K562 (cell line): ENCODE data around the gene FRRS1. TPM values are rescaled to one million over a fixed set of nuclear protein-coding genes. Genes with fewer than 3 reads are reported as not detected.

Experiments
- BRCA1 ChIP-seq, 2 experiments: fragments of 450-650 bp in 1 of 2; sonication (generic) in 1 of 2; formaldehyde crosslinking in 1 of 2; IDR thresholded peaks; 2 replicates each; pipeline versions ENCODE4 v1.5.0 to v1.6.1; 2017 to 2020; ENCODE audit warnings: mild to moderate bottlenecking in 1 of 2, missing genetic modification reagents in 1 of 2
- DIDO1 ChIP-seq: fragments of 450-650 bp; IDR thresholded peaks from 2 replicates; pipeline ENCODE4 v1.6.1; 2016; ENCODE audit warnings: low read depth, missing biosample characterization, missing genetic modification characterization
- ELF2 ChIP-seq: fragments of 250-450 bp; sonication (Bioruptor Pico); IDR thresholded peaks from 2 replicates; pipeline ENCODE4 v1.5.0; 2021; ENCODE audit warnings: mild to moderate bottlenecking
- EP300 ChIP-seq: IDR thresholded peaks from 2 replicates; pipeline ENCODE4 v1.6.1; 2012; ENCODE audit warnings: low read length, improper control_type of control experiment
- HDAC1 ChIP-seq, 2 experiments: fragments of 450-650 bp; IDR thresholded peaks; 2 replicates each; pipeline ENCODE4 v1.6.1; 2016 to 2017; ENCODE audit warnings: inconsistent platforms in 1 of 2, mild to moderate bottlenecking in 1 of 2, moderate library complexity in 1 of 2
- JUN ChIP-seq, 2 experiments: sonication (generic) in 1 of 2; formaldehyde crosslinking in 1 of 2; IDR thresholded peaks; 2 replicates each; pipeline versions ENCODE4 v1.6.1 to v1.8.0; 2012 to 2022; ENCODE audit warnings: borderline replicate concordance in 2 of 2, mild to moderate bottlenecking in 2 of 2, improper control_type of control experiment in 1 of 2, low read depth in 1 of 2, low read length in 1 of 2, missing genetic modification reagents in 1 of 2
- MAZ ChIP-seq, 2 experiments: fragments of 450-650 bp in 1 of 2; sonication (generic) in 1 of 2; formaldehyde crosslinking; IDR thresholded peaks in 1 of 2; conservative IDR thresholded peaks in 1 of 2; 2 replicates each; pipeline versions ENCODE4 v1.4.0 to v1.5.0; 2020; ENCODE audit warnings: mild to moderate bottlenecking in 1 of 2, missing genetic modification reagents in 1 of 2
- MECOM ChIP-seq: fragments of 250-450 bp; sonication (Bioruptor Pico); IDR thresholded peaks from 2 replicates; pipeline ENCODE4 v1.8.0; 2022; ENCODE audit warnings: inconsistent platforms
- MEF2A ChIP-seq: IDR thresholded peaks from 2 replicates; pipeline ENCODE4 v1.6.1; 2011; ENCODE audit warnings: low read depth, mild to moderate bottlenecking, low read length, moderate library complexity; ENCODE audit not compliant: control insufficient read depth
- MYNN ChIP-seq, 2 experiments: sonication (generic); formaldehyde crosslinking in 1 of 2; IDR thresholded peaks; 2 replicates each; pipeline versions ENCODE4 v1.5.0 to v1.6.1; 2016 to 2020; ENCODE audit warnings: antibody characterized with exemption in 1 of 2, missing genetic modification reagents in 1 of 2
- NFYB ChIP-seq: IDR thresholded peaks from 2 replicates; pipeline ENCODE4 v1.6.1; 2011; ENCODE audit warnings: mild to moderate bottlenecking, moderate library complexity; ENCODE audit not compliant: insufficient read length; ENCODE audit errors: extremely low read depth
- NUFIP1 ChIP-seq: fragments of 450-650 bp; IDR thresholded peaks from 2 replicates; pipeline ENCODE4 v1.6.1; 2018; ENCODE audit not compliant: partially characterized antibody
- PPARD ChIP-seq: fragments of 250-450 bp; sonication (Bioruptor Pico); IDR thresholded peaks from 2 replicates; pipeline ENCODE4 v1.8.0; 2022; ENCODE audit warnings: inconsistent platforms, mild to moderate bottlenecking, moderate library complexity
- SETDB1 ChIP-seq: IDR thresholded peaks from one replicate; pipeline ENCODE4 v1.6.1; 2012; ENCODE audit warnings: low read length, control low read depth, inconsistent platforms
- YY1 ChIP-seq, 3 experiments: IDR thresholded peaks; 2 replicates each; pipeline ENCODE4 v1.6.1; 2011; ENCODE audit warnings: low read length in 2 of 3, mild to moderate bottlenecking in 2 of 3, moderate library complexity in 2 of 3, borderline replicate concordance in 1 of 3, control low read depth in 1 of 3, low read depth in 1 of 3; ENCODE audit not compliant: insufficient read depth in 3 of 3, insufficient replicate concordance in 2 of 3, control insufficient read depth in 1 of 3, insufficient read length in 1 of 3; ENCODE audit errors: extremely low read depth in 1 of 3
- ZC3H8 ChIP-seq: fragments of 450-650 bp; IDR thresholded peaks from 2 replicates; pipeline ENCODE4 v1.6.1; 2017
- ZEB2 ChIP-seq: fragments of 450-650 bp; IDR thresholded peaks from 2 replicates; pipeline ENCODE4 v1.6.1; 2016
- ZNF12 ChIP-seq: sonication (generic); formaldehyde crosslinking; IDR thresholded peaks from 2 replicates; pipeline ENCODE4 v1.4.0; 2020; ENCODE audit warnings: mild to moderate bottlenecking, missing genetic modification reagents
- ZNF239 ChIP-seq: fragments of 250-450 bp; sonication (Bioruptor Pico); IDR thresholded peaks from 2 replicates; pipeline ENCODE4 v1.4.0; 2020; ENCODE audit warnings: mild to moderate bottlenecking
- polyA plus RNA-seq, 8 experiments: library from polyadenylated mRNA; depleted of rRNA in 4 of 8; stranded (reverse) in 5 of 8; unstranded in 3 of 8; fragments of >200 nt; fragmentation: Nextera tagmentation in 2 of 8; fragmentation: Illumina TruSeq in 1 of 8; extraction: Ambion mirVana in 2 of 8; extraction: Trizol in 1 of 8; gene quantifications; 2 replicates each; pipeline versions ENCODE4 v1.2.1 to v1.2.3, GENCODE V29; 2011 to 2014; ENCODE audit warnings: inconsistent platforms in 1 of 8, missing spikeins in 1 of 8
- total RNA-seq, 7 experiments: library from RNA; depleted of rRNA in 6 of 7; stranded (reverse); fragments of >200 nt in 6 of 7; fragmentation: Illumina TruSeq in 2 of 7; extraction: Trizol in 2 of 7; gene quantifications; 2 replicates each; pipeline versions ENCODE4 v1.2.1 to v1.2.3, GENCODE V29; 2011 to 2021; ENCODE audit warnings: low replicate concordance in 1 of 7
- TF ChIP-seq, protein P1 (sequence below): sonication (generic); IDR thresholded peaks from 2 replicates; pipeline ENCODE4 v1.6.1; 2016
- TF ChIP-seq, protein P2 (sequence below): sonication (generic); formaldehyde crosslinking; IDR thresholded peaks from 2 replicates; pipeline ENCODE4 v1.8.1; 2022; ENCODE audit warnings: missing genetic modification reagents
- TF ChIP-seq, protein P3 (sequence below): fragments of 450-650 bp; IDR thresholded peaks from 2 replicates; pipeline ENCODE4 v1.6.1; 2016

FRRS1 gene
- total and polyA plus RNA-seq, 9 of the 15 experiments (the other 6 are each of a cell fraction or from before 2014, with no cell fraction given): 0.87 to 54.0 (median 23.7) TPM

DNA sequence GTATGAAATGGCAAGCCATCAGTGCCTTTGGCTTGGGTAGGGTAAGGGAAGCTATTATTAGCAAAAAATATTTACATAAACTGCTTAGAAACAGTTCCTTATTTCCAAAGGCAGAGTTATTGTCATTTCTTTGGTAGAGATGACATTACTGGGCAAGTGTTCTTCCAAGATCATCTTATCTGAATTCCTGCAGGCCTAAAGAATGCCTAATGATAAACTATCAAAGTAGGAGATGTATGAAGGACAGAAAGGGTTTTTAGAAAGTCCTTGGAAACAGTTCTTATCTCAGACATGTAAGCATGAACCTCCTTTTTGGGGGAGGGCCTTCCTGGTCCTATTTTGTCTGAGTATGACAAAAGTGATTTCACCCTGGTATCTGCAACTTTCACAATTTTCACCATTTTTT lies 5.1 kb upstream of the FRRS1 start (continued):
- no peak for TF ChIP-seq PPARD (CRISPR knock-in tag)
- no peak for TF ChIP-seq NFYB
- TF ChIP-seq DIDO1 (tag): no peak
- TF ChIP-seq EP300: peak; percentile 95
- TF ChIP-seq, protein P1, sequence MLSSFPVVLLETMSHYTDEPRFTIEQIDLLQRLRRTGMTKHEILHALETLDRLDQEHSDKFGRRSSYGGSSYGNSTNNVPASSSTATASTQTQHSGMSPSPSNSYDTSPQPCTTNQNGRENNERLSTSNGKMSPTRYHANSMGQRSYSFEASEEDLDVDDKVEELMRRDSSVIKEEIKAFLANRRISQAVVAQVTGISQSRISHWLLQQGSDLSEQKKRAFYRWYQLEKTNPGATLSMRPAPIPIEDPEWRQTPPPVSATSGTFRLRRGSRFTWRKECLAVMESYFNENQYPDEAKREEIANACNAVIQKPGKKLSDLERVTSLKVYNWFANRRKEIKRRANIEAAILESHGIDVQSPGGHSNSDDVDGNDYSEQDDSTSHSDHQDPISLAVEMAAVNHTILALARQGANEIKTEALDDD: peak; percentile 50; the same call in 1 of the 2 replicates
- TF ChIP-seq NUFIP1: no peak
- no peak for TF ChIP-seq MAZ (CRISPR knock-in tag; conservative IDR thresholded peaks at IDR 0.05 in 1 of 2, IDR thresholded peaks at IDR 0.05 in 1 of 2)
- no peak; the same call in 1 of the 2 replicates for TF ChIP-seq ZNF239 (CRISPR knock-in tag)
- TF ChIP-seq MECOM: peak; percentile 58; the same call in 1 of the 2 replicates
- TF ChIP-seq ZNF12: no peak
- TF ChIP-seq, protein P2, sequence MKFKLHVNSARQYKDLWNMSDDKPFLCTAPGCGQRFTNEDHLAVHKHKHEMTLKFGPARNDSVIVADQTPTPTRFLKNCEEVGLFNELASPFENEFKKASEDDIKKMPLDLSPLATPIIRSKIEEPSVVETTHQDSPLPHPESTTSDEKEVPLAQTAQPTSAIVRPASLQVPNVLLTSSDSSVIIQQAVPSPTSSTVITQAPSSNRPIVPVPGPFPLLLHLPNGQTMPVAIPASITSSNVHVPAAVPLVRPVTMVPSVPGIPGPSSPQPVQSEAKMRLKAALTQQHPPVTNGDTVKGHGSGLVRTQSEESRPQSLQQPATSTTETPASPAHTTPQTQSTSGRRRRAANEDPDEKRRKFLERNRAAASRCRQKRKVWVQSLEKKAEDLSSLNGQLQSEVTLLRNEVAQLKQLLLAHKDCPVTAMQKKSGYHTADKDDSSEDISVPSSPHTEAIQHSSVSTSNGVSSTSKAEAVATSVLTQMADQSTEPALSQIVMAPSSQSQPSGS (CRISPR knock-in tag): no peak
- TF ChIP-seq SETDB1: no peak
- TF ChIP-seq, protein P3, sequence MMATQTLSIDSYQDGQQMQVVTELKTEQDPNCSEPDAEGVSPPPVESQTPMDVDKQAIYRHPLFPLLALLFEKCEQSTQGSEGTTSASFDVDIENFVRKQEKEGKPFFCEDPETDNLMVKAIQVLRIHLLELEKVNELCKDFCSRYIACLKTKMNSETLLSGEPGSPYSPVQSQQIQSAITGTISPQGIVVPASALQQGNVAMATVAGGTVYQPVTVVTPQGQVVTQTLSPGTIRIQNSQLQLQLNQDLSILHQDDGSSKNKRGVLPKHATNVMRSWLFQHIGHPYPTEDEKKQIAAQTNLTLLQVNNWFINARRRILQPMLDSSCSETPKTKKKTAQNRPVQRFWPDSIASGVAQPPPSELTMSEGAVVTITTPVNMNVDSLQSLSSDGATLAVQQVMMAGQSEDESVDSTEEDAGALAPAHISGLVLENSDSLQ: peak; percentile 41; the same call in 1 of the 2 replicates
- TF ChIP-seq ELF2: no peak
- 0 out of 2 replicates have a peak, but pooled peaks have one; percentile 20 for TF ChIP-seq ZEB2
- peak; percentile 22; the same call in 1 of the 2 replicates for TF ChIP-seq MEF2A
- peak; percentile 38; the same call in 1 of the 2 replicates for TF ChIP-seq MYNN (IDR thresholded peaks at IDR 0.05)
- no peak for TF ChIP-seq MYNN (CRISPR knock-in tag; IDR thresholded peaks at IDR 0.05)
- no peak for TF ChIP-seq YY1 (IDR thresholded peaks at IDR 0.05; ENCODE audit: borderline replicate concordance in 1 of 3, control insufficient read depth in 1 of 3, extremely low read depth in 1 of 3, insufficient read depth in 3 of 3, insufficient read length in 1 of 3, insufficient replicate concordance in 2 of 3, low read depth in 1 of 3, low read length in 2 of 3)
- no peak for TF ChIP-seq BRCA1 (IDR thresholded peaks at IDR 0.05)
- no peak for TF ChIP-seq BRCA1 (CRISPR knock-in tag; IDR thresholded peaks at IDR 0.05)
- TF ChIP-seq ZC3H8: no peak
- TF ChIP-seq JUN (IDR thresholded peaks at IDR 0.05; ENCODE audit: borderline replicate concordance, low read depth, low read length): no peak
- no peak for TF ChIP-seq JUN (CRISPR knock-in tag; IDR thresholded peaks at IDR 0.05; ENCODE audit: borderline replicate concordance)
- peak in 1 of 2 experiments; percentile 85; a peak in 2 of 4 replicates for TF ChIP-seq HDAC1 (IDR thresholded peaks at IDR 0.05)
